HG03060 (cell line): Measurements from ENCODE around the gene GPANK1.

Experiments used
- ATAC-seq: cut with Tn5 transposase; IDR thresholded peaks from one replicate; pipeline ENCODE4 v1.9.1; 2021; ENCODE audit warnings: low read depth, moderate number of reproducible peaks; ENCODE audit not compliant: unreplicated experiment

Gene GPANK1

DNA sequence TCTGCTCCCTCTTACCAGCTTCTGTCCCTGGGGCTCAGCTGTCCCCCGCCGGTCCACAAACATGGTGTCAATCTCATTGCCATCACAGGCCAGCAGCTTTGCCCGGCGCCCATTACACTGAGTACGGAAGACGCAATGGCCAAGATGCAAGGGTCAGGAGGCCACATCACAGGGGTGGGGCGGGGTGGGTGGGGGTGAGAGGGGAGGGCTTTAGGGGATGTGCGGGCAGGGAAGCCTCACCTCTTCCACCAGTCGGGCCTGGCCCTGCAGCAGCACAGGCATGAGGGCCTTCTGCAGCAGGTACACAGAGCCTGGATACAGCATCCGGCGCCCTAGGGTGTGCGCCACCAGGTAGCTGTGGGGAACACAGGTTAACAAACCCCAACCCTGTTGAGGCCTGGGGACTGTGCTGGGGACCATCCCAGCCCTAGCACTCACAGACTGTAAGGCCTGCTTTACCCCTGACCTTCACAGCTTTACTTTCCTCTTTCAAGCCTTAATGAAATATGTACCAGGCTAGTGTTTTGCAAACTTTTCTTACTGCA lies 26.8 kb upstream of the GPANK1 start:
- no peak for ATAC-seq

DNA sequence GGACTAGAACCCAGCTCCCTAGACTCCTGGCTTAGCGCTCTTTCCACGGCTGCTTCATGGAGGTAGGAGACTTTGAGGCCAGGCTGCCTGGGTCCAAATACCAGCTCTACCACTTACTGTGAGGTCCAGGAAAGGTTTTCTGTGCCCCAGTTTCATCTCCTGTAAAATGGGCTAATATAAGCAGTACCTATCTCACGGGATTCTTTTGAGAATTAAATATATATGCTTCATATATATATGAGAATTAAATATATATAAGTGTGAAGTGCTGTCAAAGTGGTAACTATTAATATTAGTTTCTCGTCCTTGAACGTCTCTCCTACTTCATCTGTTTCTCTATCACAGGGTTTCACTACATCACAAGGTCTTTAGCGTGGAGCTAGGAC lies 26.3 kb upstream of the GPANK1 start:
- no peak for ATAC-seq

GRCh38 chr6:31690231-31691077 lies 25.7 kb upstream of the GPANK1 start:
- no peak for ATAC-seq

- ATAC-seq, result no peak
Measured at GRCh38 chr6:31689249-31690110, 24.7 kb upstream of the GPANK1 start.

GRCh38 chr6:31687860-31688693 lies 23.3 kb upstream of the GPANK1 start:
- ATAC-seq, result no peak

- ATAC-seq, result no peak
Measured at GRCh38 chr6:31687321-31687720, 22.5 kb upstream of the GPANK1 start.

DNA sequence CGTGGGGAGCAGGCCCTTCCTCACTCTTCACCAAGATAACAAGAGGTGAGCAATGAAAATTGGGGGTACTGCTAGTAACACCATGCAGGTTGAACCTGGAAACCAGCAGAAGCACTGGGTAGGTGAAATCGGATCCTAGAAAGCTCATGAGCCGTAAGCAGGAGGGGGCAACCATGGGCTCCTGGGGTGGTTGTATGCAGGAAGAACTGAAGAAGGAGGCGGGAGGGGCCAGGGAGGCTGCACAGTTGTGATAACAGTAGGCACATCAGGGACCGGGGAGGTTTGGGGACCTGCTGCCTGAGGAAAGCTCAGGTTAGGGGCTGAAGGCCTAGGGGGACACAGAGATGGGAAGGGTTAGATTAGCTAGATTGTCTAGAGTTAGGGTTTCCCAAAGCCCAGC lies 21.7 kb upstream of the GPANK1 start:
- ATAC-seq, result no peak

GRCh38 chr6:31683591-31683990 lies 18.8 kb upstream of the GPANK1 start:
- no peak for ATAC-seq

GRCh38 chr6:31681135-31681671 lies 16.4 kb upstream of the GPANK1 start:
- no peak for ATAC-seq

DNA sequence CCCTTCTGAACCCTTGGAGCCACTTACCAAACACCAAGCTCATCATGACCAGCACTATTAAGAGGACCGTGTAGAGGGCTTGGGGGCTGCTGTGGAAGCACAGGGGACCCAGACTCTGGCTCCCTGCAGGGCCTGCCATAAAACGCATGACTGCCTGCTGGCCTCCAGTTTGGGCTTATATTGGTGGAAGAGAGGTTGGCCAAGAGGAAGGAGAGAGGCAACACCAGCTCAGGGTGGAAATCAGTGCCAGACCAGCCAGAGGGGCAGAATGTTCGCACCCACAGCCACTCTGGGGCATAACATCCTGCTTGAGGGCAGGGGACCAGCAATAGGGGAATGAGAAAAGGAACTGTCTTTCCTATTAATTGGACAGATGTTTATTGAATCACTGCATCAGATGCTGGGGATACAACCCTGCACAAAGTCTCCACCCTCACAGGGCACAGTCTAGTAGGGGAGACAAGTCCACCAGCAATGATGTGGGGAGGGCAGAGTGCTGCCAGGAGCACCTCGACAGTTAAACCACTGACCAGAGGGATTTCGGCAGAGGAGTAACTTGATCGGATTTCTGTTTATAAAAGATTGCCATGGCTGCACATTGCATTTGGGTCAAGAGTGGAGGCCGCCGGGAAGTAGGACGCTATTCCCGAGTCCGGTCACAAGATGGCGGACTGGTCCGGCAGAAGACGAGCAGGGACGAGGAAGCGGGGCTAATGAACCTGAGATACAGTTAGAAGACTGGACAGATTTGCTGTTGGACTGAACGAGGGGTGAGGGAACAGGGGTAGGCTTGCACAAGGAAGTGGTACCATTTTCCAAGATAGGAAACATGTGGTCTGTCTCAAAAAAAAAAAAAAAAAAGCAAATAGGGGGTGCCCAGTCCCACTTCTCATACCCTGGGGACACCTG lies 15.7 kb upstream of the GPANK1 start, which contains the start of gene LY6G5C:
TSS of gene LY6G5C (minus strand) at position 842 of the 909 bp plus-strand sequence. CDS start at position 148, 694 bp downstream.
- ATAC-seq, result no peak

GRCh38 chr6:31677955-31678354 lies 13.2 kb upstream of the GPANK1 start:
- ATAC-seq, result no peak

- no peak for ATAC-seq
Measured at GRCh38 chr6:31676904-31677303, 12.1 kb upstream of the GPANK1 start.

GRCh38 chr6:31676322-31676903 lies 11.6 kb upstream of the GPANK1 start:
- ATAC-seq, result no peak

DNA sequence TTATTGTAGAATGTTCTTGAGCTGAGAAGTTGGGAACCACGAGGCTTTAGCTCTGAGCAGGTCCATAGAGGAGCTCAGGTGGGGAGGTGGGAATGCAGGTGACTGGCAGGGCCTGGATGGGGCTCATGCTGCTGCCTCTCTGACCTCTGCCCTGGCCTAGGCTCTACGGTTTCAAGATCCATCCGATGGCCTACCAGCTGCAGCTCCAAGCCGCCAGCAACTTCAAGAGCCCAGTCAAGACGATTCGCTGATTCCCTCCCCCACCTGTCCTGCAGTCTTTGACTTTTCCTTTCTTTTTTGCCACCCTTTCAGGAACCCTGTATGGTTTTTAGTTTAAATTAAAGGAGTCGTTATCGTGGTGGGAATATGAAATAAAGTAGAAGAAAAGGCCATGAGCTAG lies 4.9 kb upstream of the GPANK1 start, which contains the start of gene LY6G5B:
TSS of gene LY6G5B (plus strand) at position 301 of the 400 bp plus-strand sequence. CDS start 975 bp downstream, outside the sequence.
- ATAC-seq, result no peak

DNA sequence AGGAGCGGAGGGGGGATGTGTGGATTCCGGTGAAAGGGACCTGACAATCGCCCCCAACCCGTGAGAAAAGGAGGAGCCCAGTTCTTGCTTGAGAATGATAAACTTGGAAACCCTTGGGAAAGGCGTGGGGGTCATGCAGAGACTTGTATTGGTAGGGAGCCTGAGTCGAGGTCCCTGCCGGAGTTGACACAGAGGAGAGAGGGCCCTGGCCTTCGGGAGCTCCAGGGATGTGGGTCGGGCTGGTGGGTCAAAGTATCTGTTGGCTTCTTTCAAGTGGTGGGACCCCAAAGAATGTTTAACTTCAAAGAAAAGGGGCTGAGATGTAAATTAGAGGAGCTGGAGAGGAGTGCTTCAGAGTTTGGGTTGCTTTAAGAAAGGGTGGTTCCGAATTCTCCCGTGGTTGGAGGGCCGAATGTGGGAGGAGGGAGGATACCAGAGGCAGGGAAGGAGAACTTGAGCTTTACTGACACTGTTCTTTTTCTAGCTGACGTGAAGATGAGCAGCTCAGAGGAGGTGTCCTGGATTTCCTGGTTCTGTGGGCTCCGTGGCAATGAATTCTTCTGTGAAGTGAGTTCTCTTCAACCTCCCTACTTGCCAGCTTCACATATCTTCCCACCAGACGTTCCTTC lies 1.7 kb upstream of the GPANK1 start:
- ATAC-seq, result no peak

DNA sequence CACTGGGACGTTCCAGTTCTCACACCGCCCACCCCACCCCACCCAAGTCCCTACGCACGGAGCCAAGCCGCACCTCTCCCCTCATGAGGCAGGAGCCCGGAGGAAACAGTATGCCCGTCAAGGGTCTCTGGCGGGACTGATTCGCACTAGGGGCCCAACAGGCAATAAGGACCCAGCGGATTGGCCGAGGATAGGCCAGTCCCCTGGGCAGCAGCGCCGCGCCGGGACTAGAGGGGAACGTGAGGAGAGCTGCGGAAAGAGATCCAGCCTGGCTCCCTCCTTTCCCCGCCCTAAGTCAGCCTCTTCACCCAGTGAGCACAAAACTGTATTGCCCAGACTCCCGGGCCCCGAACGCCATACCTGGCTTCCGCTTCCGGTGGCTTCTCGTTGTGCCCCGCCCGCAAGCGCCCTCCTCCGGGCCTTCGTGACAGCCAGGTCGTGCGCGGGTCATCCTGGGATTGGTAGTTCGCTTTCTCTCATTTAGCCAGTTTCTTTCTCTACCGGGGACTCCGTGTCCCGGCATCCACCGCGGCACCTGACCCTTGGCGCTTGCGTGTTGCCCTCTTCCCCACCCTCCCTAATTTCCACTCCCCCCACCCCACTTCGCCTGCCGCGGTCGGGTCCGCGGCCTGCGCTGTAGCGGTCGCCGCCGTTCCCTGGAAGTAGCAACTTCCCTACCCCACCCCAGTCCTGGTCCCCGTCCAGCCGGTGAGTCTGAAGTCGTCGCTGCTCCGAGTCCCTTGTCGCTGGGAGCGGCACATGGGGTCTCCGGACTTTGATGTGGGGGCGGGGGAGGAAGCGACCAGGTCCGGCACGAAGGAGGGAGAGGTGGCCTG lies 922 bp upstream of the GPANK1 start, which contains the start of gene CSNK2B:
TSS of gene CSNK2B (plus strand) at position 580 of the 836 bp plus-strand sequence. CDS start 752 bp downstream, outside the sequence.
- peak; percentile 72 for ATAC-seq
